Measurements from ENCODE around the gene AAK1. TPM values are rescaled to one million over a fixed set of nuclear protein-coding genes. Genes with fewer than 3 reads are reported as not detected.
"Not testable (repeated sequence)": the region's sequence is repeated elsewhere in the genome, so short reads cannot be mapped to it uniquely, and the experiment has no call there.

The AAK1 gene
- total RNA-seq, 3 donors from 2014 or later (not counting 1 experiment from before 2014, with no cell fraction given): 174 to 249 (median 204) TPM

DNA sequence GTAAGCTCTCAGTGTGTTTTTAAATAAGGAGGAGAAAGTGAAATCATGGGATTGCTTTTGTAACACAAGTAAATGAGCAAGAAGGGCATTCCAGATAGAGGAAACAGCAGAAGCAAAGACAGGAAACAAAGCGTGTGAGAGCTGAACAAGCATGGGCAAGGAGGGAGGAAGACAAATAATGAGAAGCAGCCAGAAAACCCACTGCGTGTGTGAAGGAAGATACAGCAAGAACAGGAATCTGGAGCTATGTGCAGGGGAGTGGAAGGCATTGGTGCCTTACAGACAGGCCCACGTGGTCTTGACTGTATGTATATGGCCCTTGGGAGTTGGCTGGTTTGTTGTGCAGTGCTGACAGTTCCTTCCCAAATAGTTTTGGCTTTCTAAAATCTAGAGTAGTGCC is 88.6 kb downstream of the AAK1 start:
- no peaks in the 10 kb centered on the region for H3K27me3 Mint-ChIP-seq (ENCODE audit: low read depth in 2 of 2)
- peaks cover 57 to 60% of the 10 kb centered on the region in 2 donors for H3K4me1 Mint-ChIP-seq
- 17% methylated on average over 3 of the region's 3 CpGs for WGBS (ENCODE audit: insufficient coverage)

DNA sequence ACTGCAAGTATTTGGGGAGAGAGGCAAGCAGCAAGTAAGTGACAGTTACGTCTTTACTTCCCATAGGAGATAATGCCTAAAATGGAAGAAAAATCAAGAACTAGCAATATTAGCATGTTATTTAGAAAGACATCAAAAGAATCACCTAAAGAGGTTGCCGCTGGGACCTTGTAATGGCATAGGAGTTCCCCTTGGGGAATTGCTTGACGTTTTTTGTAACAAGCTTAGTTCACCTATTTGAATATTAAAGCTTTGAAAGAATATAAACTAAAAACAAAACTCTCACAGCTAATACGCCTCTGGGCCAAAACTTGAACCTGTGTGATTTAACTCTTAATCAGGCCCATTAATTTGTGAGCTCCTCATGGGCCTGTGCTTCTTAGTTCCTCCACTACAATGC is 89.0 kb downstream of the AAK1 start:
- ATAC-seq (no peak), DNase-seq (no peak)
- H3K4me1 Mint-ChIP-seq: peaks cover 55 to 57% of the 10 kb centered on the region in 2 donors
- peak overlapping the region; percentile 58 to 75 for H3K27ac Mint-ChIP-seq
- TF ChIP-seq, protein P1, sequence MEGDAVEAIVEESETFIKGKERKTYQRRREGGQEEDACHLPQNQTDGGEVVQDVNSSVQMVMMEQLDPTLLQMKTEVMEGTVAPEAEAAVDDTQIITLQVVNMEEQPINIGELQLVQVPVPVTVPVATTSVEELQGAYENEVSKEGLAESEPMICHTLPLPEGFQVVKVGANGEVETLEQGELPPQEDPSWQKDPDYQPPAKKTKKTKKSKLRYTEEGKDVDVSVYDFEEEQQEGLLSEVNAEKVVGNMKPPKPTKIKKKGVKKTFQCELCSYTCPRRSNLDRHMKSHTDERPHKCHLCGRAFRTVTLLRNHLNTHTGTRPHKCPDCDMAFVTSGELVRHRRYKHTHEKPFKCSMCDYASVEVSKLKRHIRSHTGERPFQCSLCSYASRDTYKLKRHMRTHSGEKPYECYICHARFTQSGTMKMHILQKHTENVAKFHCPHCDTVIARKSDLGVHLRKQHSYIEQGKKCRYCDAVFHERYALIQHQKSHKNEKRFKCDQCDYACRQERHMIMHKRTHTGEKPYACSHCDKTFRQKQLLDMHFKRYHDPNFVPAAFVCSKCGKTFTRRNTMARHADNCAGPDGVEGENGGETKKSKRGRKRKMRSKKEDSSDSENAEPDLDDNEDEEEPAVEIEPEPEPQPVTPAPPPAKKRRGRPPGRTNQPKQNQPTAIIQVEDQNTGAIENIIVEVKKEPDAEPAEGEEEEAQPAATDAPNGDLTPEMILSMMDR (IDR thresholded peaks at IDR 0.05): no peak
- Histone ChIP-seq H3K27ac (ENCODE audit: low read length) (no peak overlapping the region), H3K36me3 (ENCODE audit: control insufficient read depth, insufficient read depth, low read length) (peaks cover 7% of the 10 kb centered on the region), H3K4me3 (ENCODE audit: low read length) (no peak overlapping the region), H3K9me3 (ENCODE audit: control insufficient read depth, insufficient read depth, low read length) (no peaks in the 10 kb centered on the region), H3K27me3 (ENCODE audit: control insufficient read depth, insufficient read depth, low read length) (no peaks in the 10 kb centered on the region), H3K4me1 (ENCODE audit: control insufficient read depth, insufficient read depth, low read length) (peaks cover 7% of the 10 kb centered on the region)
- no peak overlapping the region for H3K4me3 Mint-ChIP-seq
- no peaks in the 10 kb centered on the region for H3K9me3 Mint-ChIP-seq
- WGBS (ENCODE audit: insufficient coverage): 95% methylated on average over 3 of the region's 4 CpGs
- intact Hi-C loops (cut with micrococcal nuclease): no loop called here
- no peaks in the 10 kb centered on the region for H3K36me3 Mint-ChIP-seq
- H3K27me3 Mint-ChIP-seq (ENCODE audit: low read depth in 2 of 2): no peaks in the 10 kb centered on the region

More for the DNA sequence above, 88.6 kb downstream of the AAK1 start:
- peak in 1 of 2 donors; percentile 28 for DNase-seq
- Mint-ChIP-seq H3K9me3 (no peaks in the 10 kb centered on the region), H3K4me3 (no peak overlapping the region), H3K27ac (peak overlapping the region; percentile 58 to 75), H3K36me3 (no peaks in the 10 kb centered on the region)
- intact Hi-C loops (cut with micrococcal nuclease): no loop called here
- TF ChIP-seq, protein P1 (IDR thresholded peaks at IDR 0.05): no peak
- H3K27me3 ChIP-seq (ENCODE audit: control insufficient read depth, insufficient read depth, low read length): no peaks in the 10 kb centered on the region
- peaks cover 7% of the 10 kb centered on the region for H3K36me3 ChIP-seq (ENCODE audit: control insufficient read depth, insufficient read depth, low read length)
- H3K4me3 ChIP-seq (ENCODE audit: low read length): no peak overlapping the region
- peak in 1 of 3 donors; percentile 15 for ATAC-seq
- no peaks in the 10 kb centered on the region for H3K9me3 ChIP-seq (ENCODE audit: control insufficient read depth, insufficient read depth, low read length)
- H3K4me1 ChIP-seq (ENCODE audit: control insufficient read depth, insufficient read depth, low read length): peaks cover 7% of the 10 kb centered on the region
- H3K27ac ChIP-seq (ENCODE audit: low read length): no peak overlapping the region

DNA sequence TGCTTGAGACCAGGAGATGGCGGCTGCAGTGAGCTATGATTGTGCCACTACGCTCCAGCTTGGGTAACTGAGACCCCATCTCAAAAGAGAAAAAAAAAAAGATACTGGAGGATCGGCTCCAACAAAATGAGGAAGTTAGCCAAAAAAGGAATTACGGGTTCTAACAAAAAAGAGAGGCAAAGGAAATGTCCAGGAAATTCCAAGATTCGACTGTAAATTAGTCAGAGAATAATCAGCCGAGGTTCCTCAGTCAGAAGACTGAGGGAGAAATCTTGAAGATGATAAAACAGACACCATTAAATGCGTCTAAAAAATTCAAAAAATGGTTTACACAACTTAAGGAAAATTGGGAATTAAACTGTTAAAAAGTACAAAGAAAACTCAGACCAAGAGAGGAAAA is 89.5 kb downstream of the AAK1 start:
- H3K4me1 Mint-ChIP-seq: peaks cover 53 to 56% of the 10 kb centered on the region in 2 donors

DNA sequence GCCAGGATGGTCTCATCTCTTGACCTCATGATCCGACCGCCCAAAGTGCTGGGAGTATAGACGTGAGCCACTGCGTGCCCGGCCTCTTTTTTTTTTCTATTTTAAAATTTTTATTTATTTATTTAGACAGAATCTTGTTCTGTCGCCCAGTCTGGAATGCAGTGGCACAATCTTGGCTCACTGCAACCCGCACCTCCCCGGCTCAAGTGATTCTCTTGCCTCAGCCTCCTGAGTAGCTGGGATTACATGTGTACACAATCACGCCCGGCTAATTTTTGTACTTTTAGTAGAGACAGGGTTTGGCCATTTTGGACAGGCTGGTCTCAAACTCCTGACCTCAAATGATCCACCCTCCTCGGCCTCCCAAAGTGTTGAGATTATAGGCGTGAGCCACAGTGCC is 93.0 kb downstream of the AAK1 start:
- H3K4me3 ChIP-seq (ENCODE audit: low read length); H3K4me3 Mint-ChIP-seq; H3K4me1 ChIP-seq (ENCODE audit: control insufficient read depth, insufficient read depth, low read length); H3K36me3 ChIP-seq (ENCODE audit: control insufficient read depth, insufficient read depth, low read length); ATAC-seq; H3K27me3 ChIP-seq (ENCODE audit: control insufficient read depth, insufficient read depth, low read length); H3K9me3 Mint-ChIP-seq; H3K27ac ChIP-seq (ENCODE audit: low read length); H3K27me3 Mint-ChIP-seq (ENCODE audit: low read depth in 2 of 2); H3K36me3 Mint-ChIP-seq; H3K9me3 ChIP-seq (ENCODE audit: control insufficient read depth, insufficient read depth, low read length); intact Hi-C loops (cut with micrococcal nuclease); DNase-seq: not testable (repeated sequence)
- peak overlapping the region; percentile 3 to 64 for H3K27ac Mint-ChIP-seq
- H3K4me1 Mint-ChIP-seq: peaks cover 59 to 63% of the 10 kb centered on the region in 2 donors
- WGBS (ENCODE audit: insufficient coverage): 98% methylated on average over 9 of the region's 12 CpGs

More for the DNA sequence above, 89.5 kb downstream of the AAK1 start:
- H3K36me3 Mint-ChIP-seq: no peaks in the 10 kb centered on the region
- no peaks in the 10 kb centered on the region for H3K9me3 Mint-ChIP-seq
- Histone ChIP-seq H3K4me1 (ENCODE audit: control insufficient read depth, insufficient read depth, low read length) (peaks cover 7% of the 10 kb centered on the region), H3K9me3 (ENCODE audit: control insufficient read depth, insufficient read depth, low read length) (no peaks in the 10 kb centered on the region), H3K27me3 (ENCODE audit: control insufficient read depth, insufficient read depth, low read length) (no peaks in the 10 kb centered on the region), H3K36me3 (ENCODE audit: control insufficient read depth, insufficient read depth, low read length) (peaks cover 7% of the 10 kb centered on the region), H3K4me3 (ENCODE audit: low read length) (no peak overlapping the region), H3K27ac (ENCODE audit: low read length) (no peak overlapping the region)
- H3K4me3 Mint-ChIP-seq: no peak overlapping the region
- H3K27me3 Mint-ChIP-seq (ENCODE audit: low read depth in 2 of 2): no peaks in the 10 kb centered on the region
- ATAC-seq (no peak), DNase-seq (no peak)
- TF ChIP-seq, protein P1 (IDR thresholded peaks at IDR 0.05): no peak
- WGBS (ENCODE audit: insufficient coverage): 88% methylated on average over 6 of the region's 7 CpGs
- intact Hi-C loops (cut with micrococcal nuclease): no loop called here
- peak overlapping the region; percentile 14 to 75 for H3K27ac Mint-ChIP-seq

All from natural killer cell (primary cell).